HL-60 (cell line): ENCODE results near the gene CASP12.
A peak's percentile ranks its signal among the peaks of the same experiment; 100 is the strongest.

Experiments
- DNase-seq, 2 experiments: peaks; one replicate each; pipeline ENCODE4 v3.0.0-alpha.2; 2010 to 2020; ENCODE audit warnings: low read depth in 1 of 2, low spot score in 1 of 2
- H3K27ac ChIP-seq: fragments of 250-450 bp; sonication (Bioruptor Pico); replicated peaks from 2 replicates; pipeline ENCODE4 v1.5.1; 2020; ENCODE audit warnings: mild to moderate bottlenecking, moderate library complexity
- H3K27me3 ChIP-seq: fragments of 250-450 bp; sonication (Bioruptor Pico); 2 replicates; pipeline ENCODE4 v1.5.1; 2021; ENCODE audit warnings: mild to moderate bottlenecking, moderate library complexity; ENCODE audit not compliant: insufficient read depth, poor library complexity, severe bottlenecking
- H3K4me3 ChIP-seq: replicated peaks from 2 replicates; pipeline ENCODE4 v1.5.1; 2011; ENCODE audit warnings: mild to moderate bottlenecking, control low read depth, low read length; ENCODE audit not compliant: insufficient read depth
- CTCF ChIP-seq: IDR thresholded peaks from one replicate; pipeline ENCODE4 v1.5.1; 2011; ENCODE audit warnings: low read length, control low read depth, inconsistent platforms; ENCODE audit not compliant: insufficient read depth
- GABPA ChIP-seq: IDR thresholded peaks from 2 replicates; pipeline ENCODE4 v1.6.1; 2012; ENCODE audit warnings: low read depth
- POLR2AphosphoS5 ChIP-seq: IDR thresholded peaks from 2 replicates; pipeline ENCODE4 v1.6.1; 2012; ENCODE audit warnings: low read depth
- REST ChIP-seq: IDR thresholded peaks from 2 replicates; pipeline ENCODE4 v1.6.1; 2012; ENCODE audit warnings: low read depth; ENCODE audit not compliant: insufficient replicate concordance
- SPI1 ChIP-seq: IDR thresholded peaks from 2 replicates; pipeline ENCODE4 v1.6.1; 2012; ENCODE audit warnings: low read depth, mild to moderate bottlenecking, borderline replicate concordance

Gene CASP12

GRCh38 chr11:104866815-104867214 is 31.4 kb downstream of the CASP12 start:
- H3K27ac ChIP-seq = no peak overlapping the region
- no peak overlapping the region for H3K4me3 ChIP-seq
- no peak for DNase-seq
- no peaks in the 10 kb centered on the region for H3K27me3 ChIP-seq
- TF ChIP-seq REST = no peak
- no peak for TF ChIP-seq POLR2AphosphoS5
- no peak for TF ChIP-seq GABPA
- TF ChIP-seq SPI1 = no peak
- TF ChIP-seq CTCF = no peak

GRCh38 chr11:104858882-104859775 is 39.1 kb downstream of the CASP12 start:
- Histone ChIP-seq H3K4me3 (no peak overlapping the region), H3K27ac (peak overlapping the region; percentile 59), H3K27me3 (no peaks in the 10 kb centered on the region)
- DNase-seq = peak in 1 of 2 experiments; percentile 51
- TF ChIP-seq REST (no peak), POLR2AphosphoS5 (no peak), GABPA (no peak), CTCF (no peak), SPI1 (no peak; the same call in 1 of the 2 replicates)

- Histone ChIP-seq H3K27me3 (no peaks in the 10 kb centered on the region), H3K4me3 (no peak overlapping the region), H3K27ac (no peak overlapping the region)
- DNase-seq = no peak
- TF ChIP-seq REST (no peak), GABPA (no peak)
These were observed 41.7 kb downstream of the CASP12 start for GRCh38 chr11:104856607-104857006.
